Skeletal muscle tissue (tissue), 4 donors: ENCODE data around the gene PLEKHB1. TPM values are rescaled to one million over a fixed set of nuclear protein-coding genes. Genes with fewer than 3 reads are reported as not detected.

Source experiments
- H3K27ac ChIP-seq: one replicate; pipeline ENCODE4 v1.7.0; 2013; ENCODE audit warnings: mild to moderate bottlenecking, low read depth, low read length, inconsistent platforms
- H3K27me3 ChIP-seq, 3 donors: one replicate each; pipeline ENCODE4 v1.7.0; 2013; ENCODE audit warnings: low read length in 3 of 3; ENCODE audit not compliant: control insufficient read depth in 3 of 3, insufficient read depth in 3 of 3
- H3K36me3 ChIP-seq, 3 donors: one replicate each; pipeline ENCODE4 v1.7.0; 2013; ENCODE audit warnings: low read length in 3 of 3; ENCODE audit not compliant: control insufficient read depth in 3 of 3, insufficient read depth in 3 of 3
- H3K4me1 ChIP-seq, 3 donors: one replicate each; pipeline ENCODE4 v1.7.0; 2013; ENCODE audit warnings: low read length in 3 of 3, mild to moderate bottlenecking in 3 of 3; ENCODE audit not compliant: control insufficient read depth in 3 of 3, insufficient read depth in 3 of 3
- H3K4me3 ChIP-seq, 3 donors: one replicate each; pipeline ENCODE4 v1.7.0; 2013; ENCODE audit warnings: low read length in 3 of 3
- H3K9ac ChIP-seq, 3 donors: one replicate each; pipeline ENCODE4 v1.7.0; 2013; ENCODE audit warnings: low read length in 3 of 3, mild to moderate bottlenecking in 3 of 3, moderate library complexity in 2 of 3, low read depth in 1 of 3
- H3K9me3 ChIP-seq, 3 donors: one replicate each; pipeline ENCODE4 v1.7.0; 2013; ENCODE audit warnings: low read length in 3 of 3; ENCODE audit not compliant: control insufficient read depth in 3 of 3
- total RNA-seq: library from RNA; depleted of rRNA; stranded (reverse); fragments of >200 nt; gene quantifications from one replicate; pipeline ENCODE4 v1.2.3, GENCODE V29; 2014
- donor health status: Osteomylitis.

Gene PLEKHB1
- total RNA-seq, 1 donor from 2014 or later: 1.0 TPM

GRCh38 chr11:73647459-73648100, 1.2 kb downstream of the PLEKHB1 start:
- Histone ChIP-seq H3K36me3 (no peaks in the 10 kb centered on the region), H3K9ac (peak overlapping the region in 2 of 3 donors; percentile 61 to 64), H3K4me1 (peaks cover 3 to 8% (median 5%) of the 10 kb centered on the region in 3 donors), H3K9me3 (no peaks in the 10 kb centered on the region), H3K4me3 (peak overlapping the region; percentile 63 to 73 (median 66)), H3K27ac (no peak overlapping the region), H3K27me3 (peaks cover 0 to 3% (median 0%) of the 10 kb centered on the region in 3 donors)

GRCh38 chr11:73648121-73648520, 1.7 kb downstream of the PLEKHB1 start:
- Histone ChIP-seq H3K4me1 (peaks cover 3 to 8% (median 5%) of the 10 kb centered on the region in 3 donors), H3K4me3 (peak overlapping the region in 1 of 3 donors; percentile 66), H3K9ac (no peak overlapping the region), H3K36me3 (no peaks in the 10 kb centered on the region), H3K9me3 (no peaks in the 10 kb centered on the region), H3K27ac (no peak overlapping the region), H3K27me3 (peaks cover 0 to 3% (median 0%) of the 10 kb centered on the region in 3 donors)

GRCh38 chr11:73648571-73649046, 2.2 kb downstream of the PLEKHB1 start:
- Histone ChIP-seq H3K4me1 (peaks cover 3 to 8% (median 5%) of the 10 kb centered on the region in 3 donors), H3K4me3 (no peak overlapping the region), H3K9me3 (no peaks in the 10 kb centered on the region), H3K27ac (no peak overlapping the region), H3K36me3 (no peaks in the 10 kb centered on the region), H3K9ac (no peak overlapping the region), H3K27me3 (peaks cover 0 to 3% (median 0%) of the 10 kb centered on the region in 3 donors)

- Histone ChIP-seq H3K4me1 (peaks cover 3 to 8% (median 5%) of the 10 kb centered on the region in 3 donors), H3K4me3 (no peak overlapping the region), H3K27me3 (peaks cover 0 to 3% (median 0%) of the 10 kb centered on the region in 3 donors), H3K9ac (no peak overlapping the region), H3K27ac (no peak overlapping the region), H3K9me3 (no peaks in the 10 kb centered on the region), H3K36me3 (no peaks in the 10 kb centered on the region)
These were observed 2.8 kb downstream of the PLEKHB1 start for GRCh38 chr11:73649206-73649605.

GRCh38 chr11:73650400-73650799, 4.0 kb downstream of the PLEKHB1 start:
- Histone ChIP-seq H3K27ac (no peak overlapping the region), H3K4me1 (peaks cover 3 to 11% (median 5%) of the 10 kb centered on the region in 3 donors), H3K9me3 (no peaks in the 10 kb centered on the region), H3K36me3 (no peaks in the 10 kb centered on the region), H3K9ac (no peak overlapping the region), H3K27me3 (peaks cover 0 to 3% (median 0%) of the 10 kb centered on the region in 3 donors), H3K4me3 (no peak overlapping the region)

GRCh38 chr11:73651252-73651651, 4.9 kb downstream of the PLEKHB1 start:
- Histone ChIP-seq H3K9ac (no peak overlapping the region), H3K27ac (no peak overlapping the region), H3K4me3 (no peak overlapping the region), H3K27me3 (no peaks in the 10 kb centered on the region), H3K4me1 (peaks cover 3 to 11% (median 5%) of the 10 kb centered on the region in 3 donors), H3K36me3 (no peaks in the 10 kb centered on the region), H3K9me3 (no peaks in the 10 kb centered on the region)

- H3K27me3 ChIP-seq: no peaks in the 10 kb centered on the region
- H3K27ac ChIP-seq: no peak overlapping the region
- H3K9ac ChIP-seq: no peak overlapping the region
- H3K4me1 ChIP-seq: peaks cover 3 to 11% (median 5%) of the 10 kb centered on the region in 3 donors
- no peak overlapping the region for H3K4me3 ChIP-seq
- H3K36me3 ChIP-seq: no peaks in the 10 kb centered on the region
- H3K9me3 ChIP-seq: no peaks in the 10 kb centered on the region
These were observed 5.3 kb downstream of the PLEKHB1 start for GRCh38 chr11:73651661-73652045.

GRCh38 chr11:73652046-73652730, 5.8 kb downstream of the PLEKHB1 start:
- Histone ChIP-seq H3K36me3 (no peaks in the 10 kb centered on the region), H3K4me3 (no peak overlapping the region), H3K27me3 (no peaks in the 10 kb centered on the region), H3K4me1 (peaks cover 3 to 9% (median 5%) of the 10 kb centered on the region in 3 donors), H3K9me3 (no peaks in the 10 kb centered on the region), H3K27ac (no peak overlapping the region), H3K9ac (no peak overlapping the region)

GRCh38 chr11:73652856-73653559, 6.6 kb downstream of the PLEKHB1 start:
- Histone ChIP-seq H3K4me3 (no peak overlapping the region), H3K4me1 (peaks cover 0 to 3% (median 0%) of the 10 kb centered on the region in 3 donors), H3K9me3 (no peaks in the 10 kb centered on the region), H3K27me3 (no peaks in the 10 kb centered on the region), H3K36me3 (no peaks in the 10 kb centered on the region), H3K27ac (no peak overlapping the region), H3K9ac (peak overlapping the region in 1 of 3 donors; percentile 0)
